ENCODE results near the gene TEKT3.
A peak's percentile ranks its signal among the peaks of the same experiment; 100 is the strongest.

Gene TEKT3

GRCh38 chr17:15351478-15351840 lies 10.1 kb upstream of the TEKT3 start:
- H3K4me3 ChIP-seq (ENCODE audit: low read depth, low read length), result no peak overlapping the region

GRCh38 chr17:15350777-15351477 lies 9.5 kb upstream of the TEKT3 start:
- DNase-seq (ENCODE audit: low read depth), result no peak
- H3K4me3 ChIP-seq (ENCODE audit: low read depth, low read length), result no peak overlapping the region

More at GRCh38 chr17:15351478-15351840, 10.1 kb upstream of the TEKT3 start:
- no peak for DNase-seq (ENCODE audit: low read depth)

- DNase-seq (ENCODE audit: low read depth), result no peak
- no peak overlapping the region for H3K4me3 ChIP-seq (ENCODE audit: low read depth, low read length)
These were observed 7.7 kb upstream of the TEKT3 start for GRCh38 chr17:15349119-15349518.

GRCh38 chr17:15348021-15348420 lies 6.6 kb upstream of the TEKT3 start:
- DNase-seq (ENCODE audit: low read depth), result no peak
- no peak overlapping the region for H3K4me3 ChIP-seq (ENCODE audit: low read depth, low read length)

DNA sequence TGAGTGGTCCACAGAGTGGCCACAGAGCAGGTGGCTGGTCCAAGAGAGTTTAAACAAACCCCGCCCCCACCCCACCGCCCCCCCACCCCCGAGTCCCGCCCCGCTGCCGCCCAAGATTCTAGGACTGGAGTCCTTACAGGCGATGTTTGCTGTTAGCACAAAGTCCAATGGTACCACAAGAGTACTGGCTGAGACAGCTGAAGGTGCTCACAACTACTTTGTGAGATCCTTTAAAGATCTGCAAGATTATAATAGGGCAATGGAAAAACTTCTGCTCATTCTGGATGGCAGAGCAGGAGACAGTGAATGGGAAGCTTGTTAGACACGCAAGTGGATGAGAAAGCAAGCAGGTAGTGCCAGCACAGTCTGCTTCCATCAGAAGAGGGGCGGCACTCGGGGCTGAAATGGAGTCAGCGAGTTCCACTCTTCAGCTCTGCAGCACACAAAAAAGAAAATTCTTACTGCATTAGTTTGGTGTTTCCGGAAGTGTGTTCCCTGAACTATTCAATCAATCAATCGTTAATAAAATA lies 4.7 kb upstream of the TEKT3 start:
- H3K4me3 ChIP-seq (ENCODE audit: low read depth, low read length), result no peak overlapping the region
- DNase-seq (ENCODE audit: low read depth), result no peak

DNA sequence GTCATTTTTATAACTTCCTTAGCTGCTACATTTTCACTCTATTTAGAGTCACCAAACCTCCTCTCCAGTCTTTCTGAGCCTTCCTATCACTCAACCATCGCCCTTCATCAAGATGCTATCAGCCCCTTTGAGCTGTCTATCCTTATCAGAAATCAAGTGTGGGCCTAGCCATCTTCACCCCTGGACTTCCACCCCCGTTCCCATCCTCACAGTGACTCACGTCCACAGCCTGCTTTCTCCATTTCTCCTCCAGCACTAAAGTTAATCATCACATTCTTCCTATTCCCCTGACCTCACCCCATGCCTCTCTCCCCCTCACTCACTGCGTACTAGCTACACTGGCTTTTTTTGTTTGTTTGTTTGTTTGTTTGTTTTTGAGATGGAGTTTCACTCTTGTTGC lies 2.4 kb upstream of the TEKT3 start:
- DNase-seq (ENCODE audit: low read depth), result peak; percentile 17
- H3K4me3 ChIP-seq (ENCODE audit: low read depth, low read length), result no peak overlapping the region

DNA sequence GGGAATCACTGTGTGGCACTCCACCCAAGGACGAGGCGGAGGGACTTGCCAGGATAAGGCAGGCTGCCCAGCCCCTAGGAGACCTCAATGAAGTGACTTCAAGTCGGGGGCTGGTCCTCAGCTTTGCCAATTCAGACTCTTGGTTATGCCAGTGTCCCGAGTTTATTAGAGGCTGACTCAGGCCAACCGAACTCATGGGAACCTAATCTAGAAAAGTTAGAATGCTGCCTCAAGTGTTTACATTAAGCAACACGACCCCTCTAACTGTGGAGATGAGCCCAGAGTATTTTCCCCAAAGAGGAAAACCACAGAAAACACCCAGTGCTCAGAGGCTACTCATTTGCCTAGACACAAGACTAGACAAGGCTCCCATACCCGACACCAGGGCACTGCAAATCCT lies 1.1 kb upstream of the TEKT3 start:
- no peak for DNase-seq (ENCODE audit: low read depth)
- H3K4me3 ChIP-seq (ENCODE audit: low read depth, low read length), result no peak overlapping the region

- no peak for DNase-seq (ENCODE audit: low read depth)
- H3K4me3 ChIP-seq (ENCODE audit: low read depth, low read length), result peak overlapping the region; percentile 48
These were observed 569 bp upstream of the TEKT3 start for GRCh38 chr17:15341966-15342365.

GRCh38 chr17:15340966-15341365 lies 431 bp downstream of the TEKT3 start:
- peak overlapping the region; percentile 48 for H3K4me3 ChIP-seq (ENCODE audit: low read depth, low read length)
- DNase-seq (ENCODE audit: low read depth), result no peak

DNA sequence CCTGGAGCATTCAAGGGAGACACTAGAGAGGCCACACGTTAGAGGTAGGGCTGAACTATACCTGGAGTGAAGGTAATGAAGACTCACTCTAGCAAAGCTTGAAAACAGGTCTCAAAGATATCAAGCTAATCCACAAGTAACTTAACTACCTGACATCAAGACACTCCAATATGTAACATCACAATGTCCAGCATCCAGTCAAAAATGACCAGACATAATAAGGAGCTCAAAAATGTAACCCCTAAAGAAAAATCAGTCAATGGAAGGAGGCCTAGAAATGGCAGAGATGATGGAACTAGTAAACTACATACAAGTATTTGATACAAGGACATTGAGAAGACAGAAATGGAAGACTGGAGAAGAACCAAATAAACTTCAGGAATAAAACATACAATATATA lies 6.0 kb downstream of the TEKT3 start:
- no peak overlapping the region for H3K4me3 ChIP-seq (ENCODE audit: low read depth, low read length)
- DNase-seq (ENCODE audit: low read depth), result no peak

DNA sequence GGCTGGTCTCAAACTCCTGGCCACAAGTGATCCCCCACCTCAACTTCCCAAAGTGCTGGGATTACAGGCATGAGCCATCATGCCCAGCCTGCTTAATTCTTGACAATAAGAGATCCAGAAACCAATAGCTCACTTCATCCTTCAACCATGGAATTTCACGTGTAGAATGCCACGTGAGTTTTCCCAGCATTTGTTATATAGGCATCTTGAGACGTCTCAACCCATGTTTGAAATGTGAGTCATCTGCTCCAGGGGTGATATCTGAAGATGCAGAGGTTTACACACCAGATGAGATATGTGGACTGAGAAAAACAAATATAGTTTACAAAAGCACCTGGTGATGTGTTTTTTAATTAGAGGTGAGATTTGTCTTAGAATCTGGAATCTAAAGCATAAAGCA lies 7.1 kb downstream of the TEKT3 start:
- H3K4me3 ChIP-seq (ENCODE audit: low read depth, low read length), result no peak overlapping the region
- DNase-seq (ENCODE audit: low read depth), result no peak

- DNase-seq (ENCODE audit: low read depth), result no peak
- no peak overlapping the region for H3K4me3 ChIP-seq (ENCODE audit: low read depth, low read length)
These were observed 9.1 kb downstream of the TEKT3 start for GRCh38 chr17:15332338-15332737.

DNA sequence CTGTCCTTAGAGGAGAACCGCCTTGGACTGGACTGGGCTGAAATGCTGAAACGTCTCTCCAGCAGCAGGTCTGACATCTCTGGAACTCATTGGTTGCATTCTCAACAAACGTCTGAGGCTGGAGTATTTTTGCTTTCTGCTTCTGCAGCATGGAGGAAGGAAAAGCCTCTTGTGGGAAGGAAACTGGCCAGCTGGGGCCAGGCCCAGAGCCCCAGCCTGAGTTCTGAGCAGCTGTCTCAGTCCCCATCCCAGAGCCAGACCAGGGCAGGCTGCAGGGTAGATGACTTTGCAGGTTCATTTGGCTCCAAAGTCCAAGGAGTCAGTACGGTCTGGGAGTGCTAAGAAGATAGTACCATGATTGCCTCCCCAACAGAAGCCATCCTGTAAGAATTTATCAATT lies 18.3 kb downstream of the TEKT3 start:
- H3K4me3 ChIP-seq (ENCODE audit: low read depth, low read length), result no peak overlapping the region
- no peak for DNase-seq (ENCODE audit: low read depth)

DNA sequence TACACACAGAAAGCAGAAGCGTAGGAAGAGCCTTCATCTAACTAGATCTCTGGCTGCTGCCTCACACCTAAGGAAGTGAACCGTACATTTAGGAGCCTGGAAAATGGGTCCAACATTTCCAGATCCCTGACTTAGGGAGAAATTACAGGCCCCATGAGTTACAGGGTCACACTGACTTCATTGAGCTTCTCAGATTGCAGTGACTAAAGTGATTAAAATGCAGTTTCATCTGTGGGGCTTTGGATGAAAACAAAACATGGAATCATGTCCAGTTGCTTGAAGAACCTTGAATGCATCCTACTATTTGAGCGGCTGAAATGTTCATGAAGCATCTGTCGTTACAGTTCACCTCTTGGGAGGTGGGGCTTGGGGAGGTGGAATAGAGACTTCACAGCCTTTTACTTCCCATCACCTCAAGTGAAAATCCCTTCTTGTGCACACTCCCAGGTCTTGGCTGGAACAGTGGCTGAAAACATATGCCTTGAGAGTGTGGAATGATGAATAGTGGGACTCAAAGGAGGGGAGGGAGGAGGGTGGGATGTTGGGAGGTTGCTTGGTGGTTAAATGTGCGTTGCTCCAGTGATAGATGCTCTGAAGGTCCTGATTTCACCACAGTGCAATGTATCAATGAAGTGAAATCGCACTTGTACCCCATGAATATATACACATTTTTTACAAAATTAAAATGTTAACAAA lies 19.7 kb downstream of the TEKT3 start:
- H3K4me3 ChIP-seq (ENCODE audit: low read depth, low read length), result no peak overlapping the region
- no peak for DNase-seq (ENCODE audit: low read depth)

DNA sequence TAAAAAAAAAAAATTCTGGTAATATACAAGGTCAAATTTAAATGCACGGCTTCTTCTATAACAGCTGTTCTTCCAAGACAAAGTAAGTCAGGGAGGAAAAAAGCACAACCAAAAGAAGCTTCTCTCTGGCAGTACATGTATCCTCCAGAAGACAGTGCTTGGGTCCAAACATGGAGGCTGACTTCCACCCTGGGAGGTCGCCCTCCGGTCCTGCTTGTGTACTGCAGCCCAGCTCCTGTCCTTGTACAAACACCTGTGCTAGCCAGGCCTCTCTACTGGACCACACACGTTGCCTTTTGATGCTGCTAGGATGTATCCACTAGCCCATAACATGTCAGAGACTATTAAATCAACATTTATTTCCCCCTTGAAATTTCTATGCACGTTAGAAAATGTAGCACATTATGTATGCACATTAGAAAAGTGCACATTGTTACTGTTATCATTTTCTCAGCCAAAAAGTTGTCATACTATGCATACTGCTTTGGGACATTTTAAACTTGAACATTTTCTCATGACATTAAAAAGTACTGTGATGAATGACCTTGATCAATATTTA lies 21.9 kb downstream of the TEKT3 start:
- DNase-seq (ENCODE audit: low read depth), result no peak

GRCh38 chr17:15311996-15312395 lies 29.4 kb downstream of the TEKT3 start:
- no peak for DNase-seq (ENCODE audit: low read depth)
- no peak overlapping the region for H3K4me3 ChIP-seq (ENCODE audit: low read depth, low read length)

More for the DNA sequence above, 21.9 kb downstream of the TEKT3 start:
- no peak overlapping the region for H3K4me3 ChIP-seq (ENCODE audit: low read depth, low read length)

GRCh38 chr17:15309793-15310192 lies 31.6 kb downstream of the TEKT3 start:
- no peak overlapping the region for H3K4me3 ChIP-seq (ENCODE audit: low read depth, low read length)
- DNase-seq (ENCODE audit: low read depth), result no peak

GRCh38 chr17:15309236-15309635 lies 32.2 kb downstream of the TEKT3 start:
- DNase-seq (ENCODE audit: low read depth), result no peak

GRCh38 chr17:15308758-15309157 lies 32.6 kb downstream of the TEKT3 start:
- DNase-seq (ENCODE audit: low read depth), result no peak
- no peak overlapping the region for H3K4me3 ChIP-seq (ENCODE audit: low read depth, low read length)

More at GRCh38 chr17:15309236-15309635, 32.2 kb downstream of the TEKT3 start:
- H3K4me3 ChIP-seq (ENCODE audit: low read depth, low read length), result no peak overlapping the region

GRCh38 chr17:15307710-15308111 lies 33.7 kb downstream of the TEKT3 start:
- no peak for DNase-seq (ENCODE audit: low read depth)
- H3K4me3 ChIP-seq (ENCODE audit: low read depth, low read length), result no peak overlapping the region

- H3K4me3 ChIP-seq (ENCODE audit: low read depth, low read length), result no peak overlapping the region
- DNase-seq (ENCODE audit: low read depth), result no peak
These were observed 37.5 kb downstream of the TEKT3 start for GRCh38 chr17:15303851-15304250.

Data from skeletal muscle cell (primary cell).